ENCODE results near the gene COX19. TPM values are rescaled to one million over a fixed set of nuclear protein-coding genes. Genes with fewer than 3 reads are reported as not detected.

Gene COX19
- total and polyA plus RNA-seq, 2 donors (not counting 1 experiment from before 2014, with no cell fraction given), result 14.7 to 38.3 TPM

DNA sequence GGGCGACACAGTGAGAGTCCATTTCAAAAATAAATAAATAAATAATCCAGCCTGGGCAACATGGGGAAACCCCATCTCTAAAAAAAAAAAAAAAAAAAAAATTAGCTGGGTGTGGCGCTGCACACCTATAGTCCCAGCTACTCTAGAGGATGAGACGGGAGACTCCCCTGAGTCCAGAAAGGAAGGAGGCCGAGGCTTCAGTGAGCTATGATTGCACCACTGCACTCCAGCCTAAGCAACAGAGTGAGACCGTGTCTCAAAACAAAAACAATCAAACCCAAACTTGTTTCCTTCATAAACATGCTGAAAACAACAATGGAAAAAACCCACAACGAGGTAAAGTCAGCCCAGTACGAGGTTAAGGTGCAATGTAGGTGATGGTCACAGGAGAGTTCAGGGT, 1.2 kb downstream of the COX19 start:
- Histone ChIP-seq H3K9me3 (ENCODE audit: control extremely low read depth in 1 of 3, control insufficient read depth in 2 of 3, insufficient read depth in 1 of 3, low read length in 2 of 3) (peaks cover 0 to 11% (median 0%) of the 10 kb centered on the region in 3 donors), H3K4me1 (ENCODE audit: control insufficient read depth in 2 of 2, insufficient read depth in 2 of 2, low read length in 2 of 2) (peaks cover 16 to 22% of the 10 kb centered on the region in 2 donors), H3K9ac (ENCODE audit: low read length) (peak overlapping the region; percentile 95), H3K27me3 (replicated peaks in 1 of 4; ENCODE audit: control extremely low read depth in 1 of 4, control insufficient read depth in 3 of 4, insufficient read depth in 4 of 4, low read length in 3 of 4) (peaks cover 0 to 3% (median 0%) of the 10 kb centered on the region in 4 experiments), H3K4me2 (replicated peaks; ENCODE audit: low read depth, low read length, poor library complexity, severe bottlenecking) (peak overlapping the region; percentile 87), H3K27ac (ENCODE audit: low read length in 2 of 2) (peak overlapping the region in 1 of 2 donors; percentile 95), H2AFZ (ENCODE audit: insufficient read depth, low read depth, low read length, poor library complexity, severe bottlenecking) (no peak overlapping the region), H4K20me1 (ENCODE audit: control insufficient read depth, insufficient read depth, low read length, poor library complexity, severe bottlenecking) (peaks cover 60% of the 10 kb centered on the region), H3K79me2 (ENCODE audit: control insufficient read depth, insufficient read depth, low read length) (peaks cover 53% of the 10 kb centered on the region), H3K36me3 (replicated peaks in 1 of 2; ENCODE audit: control extremely low read depth in 1 of 2, control insufficient read depth in 1 of 2, extremely low read depth in 1 of 2, insufficient read depth in 2 of 2, low read length in 1 of 2) (peaks cover 4 to 31% of the 10 kb centered on the region in 2 experiments), H3K4me3 (ENCODE audit: control extremely low read depth in 1 of 5, extremely low read depth in 1 of 5, insufficient read depth in 1 of 5, low read depth in 2 of 5, low read length in 4 of 5) (peak overlapping the region; percentile 66 to 99 (median 91))
- Mint-ChIP-seq H3K4me3 (peak overlapping the region; percentile 94), H3K4me1 (peaks cover 26% of the 10 kb centered on the region), H3K9me3 (ENCODE audit: insufficient read depth) (no peaks in the 10 kb centered on the region), H3K27me3 (no peaks in the 10 kb centered on the region), H3K27ac (peak overlapping the region; percentile 92)
- WGBS (ENCODE audit: insufficient coverage), result 13% methylated on average over 3 of the region's 7 CpGs
- DNase-seq (no peak), ATAC-seq (ENCODE audit: low read depth) (no peak)
- TF ChIP-seq CTCF (IDR thresholded peaks at IDR 0.05) (no peak), EZH2 (IDR thresholded peaks at IDR 0.05; ENCODE audit: borderline replicate concordance, insufficient read depth, low read depth, low read length, poor library complexity, severe bottlenecking) (no peak)
- intact Hi-C loops (cut with micrococcal nuclease), result loop anchor here (2.0 to 10.0 kb wide), 2 partner anchors 17 to 189 kb away; no protein-coding TSS in a partner anchor
- ChIA-PET POLR2A (interaction anchor here (0.8 to 1.8 kb wide), 3 partner anchors 39 to 99 kb away, joined by 3 to 4 read pairs (median 4); partner anchors contain the start of gene GET4), CTCF (interaction anchor here (0.7 to 3.6 kb wide), 9 partner anchors 17 to 203 kb away, joined by 3 to 23 read pairs (median 5); a partner anchor contains a TSS)

GRCh38 chr7:973312-973711, 2.0 kb downstream of the COX19 start:
- DNase-seq (no peak), ATAC-seq (ENCODE audit: low read depth) (no peak)
- H2AFZ ChIP-seq (ENCODE audit: insufficient read depth, low read depth, low read length, poor library complexity, severe bottlenecking), result no peak overlapping the region
- WGBS (ENCODE audit: insufficient coverage), result 98% methylated on average over 9 of the region's 9 CpGs
- intact Hi-C loops (cut with micrococcal nuclease), result loop anchor here (10.0 kb wide), 1 partner anchor 189 kb away; no protein-coding TSS in a partner anchor
- CTCF ChIA-PET, result interaction anchor here (0.6 to 3.6 kb wide), 7 partner anchors 19 to 203 kb away, joined by 3 to 23 read pairs (median 5); no protein-coding TSS in a partner anchor
- peaks cover 68% of the 10 kb centered on the region for H4K20me1 ChIP-seq (ENCODE audit: control insufficient read depth, insufficient read depth, low read length, poor library complexity, severe bottlenecking)
- POLR2A ChIA-PET, result no interaction called here
- no peak overlapping the region for H3K9ac ChIP-seq (ENCODE audit: low read length)
- no peak overlapping the region for H3K4me3 ChIP-seq (ENCODE audit: control extremely low read depth in 1 of 5, extremely low read depth in 1 of 5, insufficient read depth in 1 of 5, low read depth in 2 of 5, low read length in 4 of 5)
- Mint-ChIP-seq H3K27me3 (no peaks in the 10 kb centered on the region), H3K4me1 (peaks cover 26% of the 10 kb centered on the region), H3K27ac (no peak overlapping the region), H3K9me3 (ENCODE audit: insufficient read depth) (no peaks in the 10 kb centered on the region), H3K4me3 (peak overlapping the region; percentile 41)
- no peak for TF ChIP-seq CTCF (IDR thresholded peaks at IDR 0.05)
- TF ChIP-seq EZH2 (IDR thresholded peaks at IDR 0.05; ENCODE audit: borderline replicate concordance, insufficient read depth, low read depth, low read length, poor library complexity, severe bottlenecking), result no peak
- H3K27ac ChIP-seq (ENCODE audit: low read length in 2 of 2), result no peak overlapping the region
- peaks cover 4 to 40% of the 10 kb centered on the region in 2 experiments for H3K36me3 ChIP-seq (replicated peaks in 1 of 2; ENCODE audit: control extremely low read depth in 1 of 2, control insufficient read depth in 1 of 2, extremely low read depth in 1 of 2, insufficient read depth in 2 of 2, low read length in 1 of 2)
- H3K79me2 ChIP-seq (ENCODE audit: control insufficient read depth, insufficient read depth, low read length), result peaks cover 56% of the 10 kb centered on the region
- H3K9me3 ChIP-seq (ENCODE audit: control extremely low read depth in 1 of 3, control insufficient read depth in 2 of 3, insufficient read depth in 1 of 3, low read length in 2 of 3), result peaks cover 0 to 4% (median 0%) of the 10 kb centered on the region in 3 donors
- H3K27me3 ChIP-seq (replicated peaks in 1 of 4; ENCODE audit: control extremely low read depth in 1 of 4, control insufficient read depth in 3 of 4, insufficient read depth in 4 of 4, low read length in 3 of 4), result no peaks in the 10 kb centered on the region
- H3K4me1 ChIP-seq (ENCODE audit: control insufficient read depth in 2 of 2, insufficient read depth in 2 of 2, low read length in 2 of 2), result peaks cover 16 to 22% of the 10 kb centered on the region in 2 donors
- H3K4me2 ChIP-seq (replicated peaks; ENCODE audit: low read depth, low read length, poor library complexity, severe bottlenecking), result no peak overlapping the region

Measured in B cell (primary cell).